WTC11 (cell line): Measurements from ENCODE around the gene USP20. TPM values are rescaled to one million over a fixed set of nuclear protein-coding genes. Genes with fewer than 3 reads are reported as not detected.

Experiments
- ATAC-seq: fragments of 200-7000 bp; cut with Tn5 transposase; 2 replicates; pipeline ENCODE4 v1.10.0; 2021; ENCODE audit warnings: mild to moderate bottlenecking, moderate library complexity
- CTCF ChIA-PET: fragments of 300-600 bp; sonication (Branson Sonifier 250); formaldehyde crosslinking; loops from one replicate; lab custom pipeline; 2021; ENCODE audit warnings: antibody characterized with exemption; lab: Charles Lee
- POLR2A ChIA-PET: fragments of 350-600 bp; sonication (Branson Sonifier 250); formaldehyde crosslinking; loops from one replicate; lab custom pipeline; 2021; ENCODE audit warnings: antibody characterized with exemption; lab: Charles Lee
- DNase-seq: peaks from one replicate; pipeline ENCODE4 v3.0.0; 2021; ENCODE audit warnings: low spot score
- H3K27ac Mint-ChIP-seq: 2 replicates; pipeline ENCODE4 v1.8.0; 2021; ENCODE audit warnings: mixed read lengths
- H3K27me3 Mint-ChIP-seq: 2 replicates; pipeline ENCODE4 v1.8.0; 2021; ENCODE audit warnings: low read depth, mild to moderate bottlenecking, moderate library complexity, mixed read lengths
- H3K36me3 Mint-ChIP-seq: 2 replicates; pipeline ENCODE4 v1.8.0; 2021; ENCODE audit warnings: mixed read lengths
- H3K4me1 Mint-ChIP-seq: 2 replicates; pipeline ENCODE4 v1.8.0; 2022; ENCODE audit warnings: mixed read lengths
- H3K4me3 Mint-ChIP-seq: 2 replicates; pipeline ENCODE4 v1.8.0; 2021; ENCODE audit warnings: mild to moderate bottlenecking, moderate library complexity, mixed read lengths
- H3K9me3 Mint-ChIP-seq: 2 replicates; pipeline ENCODE4 v1.8.0; 2021; ENCODE audit warnings: mixed read lengths
- CDX4 ChIP-seq: fragments of 250-450 bp; sonication (Bioruptor Pico); IDR thresholded peaks from 2 replicates; pipeline ENCODE4 v1.9.0; 2021; ENCODE audit warnings: moderate library complexity, mild to moderate bottlenecking, inconsistent platforms, borderline replicate concordance
- CREM ChIP-seq: sonication (generic); formaldehyde crosslinking; IDR thresholded peaks from 2 replicates; pipeline ENCODE4 v1.8.1; 2022; ENCODE audit warnings: mild to moderate bottlenecking, missing genetic modification reagents, moderate library complexity
- ESRRA ChIP-seq: sonication (generic); formaldehyde crosslinking; IDR thresholded peaks from 2 replicates; pipeline ENCODE4 v1.8.1; 2022; ENCODE audit warnings: mild to moderate bottlenecking, missing genetic modification reagents, borderline replicate concordance
- ETV6 ChIP-seq: sonication (generic); formaldehyde crosslinking; IDR thresholded peaks from 2 replicates; pipeline ENCODE4 v1.8.1; 2022; ENCODE audit warnings: mild to moderate bottlenecking, missing genetic modification reagents
- FOXP1 ChIP-seq: sonication (generic); formaldehyde crosslinking; IDR thresholded peaks from 2 replicates; pipeline ENCODE4 v1.8.0; 2022; ENCODE audit warnings: missing genetic modification reagents, mild to moderate bottlenecking, moderate library complexity, borderline replicate concordance
- GABPB1 ChIP-seq: sonication (generic); formaldehyde crosslinking; IDR thresholded peaks from 2 replicates; pipeline ENCODE4 v1.8.1; 2023; ENCODE audit warnings: mild to moderate bottlenecking, missing genetic modification reagents
- GTF2I ChIP-seq: fragments of 250-450 bp; sonication (Bioruptor Pico); conservative IDR thresholded peaks from 2 replicates; pipeline ENCODE4 v1.4.0; 2021; ENCODE audit warnings: mild to moderate bottlenecking
- IRF2 ChIP-seq: sonication (generic); formaldehyde crosslinking; IDR thresholded peaks from 2 replicates; pipeline ENCODE4 v1.8.0; 2022; ENCODE audit warnings: low read depth, missing genetic modification reagents, borderline replicate concordance
- JAZF1 ChIP-seq: fragments of 250-450 bp; sonication (Bioruptor Pico); IDR thresholded peaks from 2 replicates; pipeline ENCODE4 v1.9.0; 2021; ENCODE audit warnings: moderate library complexity, mild to moderate bottlenecking, inconsistent platforms
- KAT7 ChIP-seq: sonication (generic); formaldehyde crosslinking; IDR thresholded peaks from 2 replicates; pipeline ENCODE4 v1.8.1; 2023; ENCODE audit warnings: missing genetic modification reagents, mild to moderate bottlenecking, borderline replicate concordance
- PRRX2 ChIP-seq: fragments of 250-450 bp; sonication (Bioruptor Pico); IDR thresholded peaks from 2 replicates; pipeline ENCODE4 v1.8.0; 2021; ENCODE audit warnings: mild to moderate bottlenecking
- SMAD3 ChIP-seq: sonication (generic); formaldehyde crosslinking; IDR thresholded peaks from 2 replicates; pipeline ENCODE4 v1.8.0; 2022; ENCODE audit warnings: missing genetic modification reagents, mild to moderate bottlenecking, borderline replicate concordance
- SMAD4 ChIP-seq: sonication (generic); formaldehyde crosslinking; IDR thresholded peaks from 2 replicates; pipeline ENCODE4 v1.8.0; 2022; ENCODE audit warnings: mild to moderate bottlenecking, missing genetic modification reagents
- SP1 ChIP-seq: sonication (generic); formaldehyde crosslinking; conservative IDR thresholded peaks from 2 replicates; pipeline ENCODE4 v1.8.1; 2022; ENCODE audit warnings: missing genetic modification reagents
- ZNF138 ChIP-seq: sonication (generic); formaldehyde crosslinking; conservative IDR thresholded peaks from 2 replicates; pipeline ENCODE4 v1.8.1; 2022; ENCODE audit warnings: mild to moderate bottlenecking, moderate library complexity, missing genetic modification reagents
- ZNF263 ChIP-seq: sonication (generic); formaldehyde crosslinking; IDR thresholded peaks from 2 replicates; pipeline ENCODE4 v1.8.1; 2022; ENCODE audit warnings: low read depth, mild to moderate bottlenecking, moderate library complexity, missing genetic modification reagents
- ZNF317 ChIP-seq: sonication (generic); formaldehyde crosslinking; IDR thresholded peaks from 2 replicates; pipeline ENCODE4 v1.8.1; 2023; ENCODE audit warnings: low read depth, mild to moderate bottlenecking, moderate library complexity, missing genetic modification reagents, borderline replicate concordance
- ZSCAN18 ChIP-seq: fragments of 250-450 bp; sonication (Bioruptor Pico); IDR thresholded peaks from 2 replicates; pipeline ENCODE4 v2.1.2; 2022; ENCODE audit warnings: mild to moderate bottlenecking, moderate library complexity
- total RNA-seq: library from RNA; stranded (reverse); gene quantifications from 3 replicates; pipeline ENCODE4 v1.2.3, GENCODE V29; 2021
- TF ChIP-seq, protein P1 (sequence below): fragments of 200-600 bp; IDR thresholded peaks from 2 replicates; pipeline ENCODE4 v1.8.0; 2022; ENCODE audit warnings: antibody characterized with exemption
- TF ChIP-seq, protein P2 (sequence below): sonication (generic); formaldehyde crosslinking; IDR thresholded peaks from 2 replicates; pipeline ENCODE4 v1.8.1; 2022; ENCODE audit warnings: mild to moderate bottlenecking, moderate library complexity, missing genetic modification reagents
- TF ChIP-seq, protein P3 (sequence below): sonication (generic); formaldehyde crosslinking; IDR thresholded peaks from 2 replicates; pipeline ENCODE4 v1.8.1; 2023; ENCODE audit warnings: mild to moderate bottlenecking, missing genetic modification reagents, moderate library complexity
- TF ChIP-seq, protein P4 (sequence below): sonication (generic); formaldehyde crosslinking; IDR thresholded peaks from 2 replicates; pipeline ENCODE4 v1.8.0; 2022; ENCODE audit warnings: mild to moderate bottlenecking, missing genetic modification reagents
- TF ChIP-seq, protein P5 (sequence below): sonication (generic); formaldehyde crosslinking; IDR thresholded peaks from 2 replicates; pipeline ENCODE4 v1.8.0; 2022; ENCODE audit warnings: mild to moderate bottlenecking, missing genetic modification reagents

The USP20 gene
- total RNA-seq, 1 experiment from 2014 or later: 29.3 TPM

GRCh38 chr9:129916707-129917106, 81.4 kb downstream of the USP20 start:
- ATAC-seq (no peak), DNase-seq (no peak)
- H3K36me3 Mint-ChIP-seq: no peaks in the 10 kb centered on the region
- CTCF ChIA-PET: interaction anchor here (0.5 kb wide), 1 partner anchor 750 kb away, joined by 3 read pairs; no protein-coding TSS in a partner anchor
- no peaks in the 10 kb centered on the region for H3K4me1 Mint-ChIP-seq
- H3K27ac Mint-ChIP-seq: no peak overlapping the region
- no peaks in the 10 kb centered on the region for H3K27me3 Mint-ChIP-seq
- TF ChIP-seq ZNF263 (CRISPR knock-in tag): no peak
- H3K4me3 Mint-ChIP-seq: no peak overlapping the region
- POLR2A ChIA-PET: interaction anchor here (0.7 to 1.0 kb wide), 3 partner anchors 12 to 289 kb away, joined by 3 to 5 read pairs (median 3); no protein-coding TSS in a partner anchor
- H3K9me3 Mint-ChIP-seq: no peaks in the 10 kb centered on the region

DNA sequence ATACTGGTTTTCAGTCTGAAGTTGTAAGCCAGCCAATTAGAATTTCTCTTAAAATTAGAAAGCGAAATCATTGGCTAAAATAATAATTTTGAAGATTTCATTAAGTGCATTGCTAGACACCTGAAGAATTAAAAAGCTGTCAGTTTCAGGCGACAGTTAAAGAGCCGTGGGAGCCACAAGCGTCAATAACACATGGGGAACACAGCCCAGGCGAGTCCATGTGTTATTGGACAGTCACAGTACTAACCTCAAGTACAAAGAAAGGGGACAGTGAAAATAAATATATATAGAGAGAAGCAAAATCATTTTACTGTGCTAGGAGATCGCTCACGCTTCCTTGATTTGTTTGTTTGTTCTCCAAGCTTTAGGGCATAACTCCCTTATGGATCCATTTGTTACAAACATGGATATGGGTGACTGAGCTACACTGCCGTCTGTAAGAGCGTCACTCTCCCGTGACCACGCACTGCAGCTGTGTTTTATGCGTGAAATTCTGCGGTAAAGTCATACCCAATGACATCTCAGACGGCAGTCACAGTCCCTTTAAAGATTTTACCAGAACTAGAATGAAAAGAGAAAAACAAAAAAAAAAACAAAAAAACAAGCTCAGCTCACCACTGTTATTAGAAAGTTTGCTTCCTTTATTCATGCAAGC, 83.2 kb downstream of the USP20 start:
- TF ChIP-seq SMAD3 (CRISPR knock-in tag): no peak
- no peak for TF ChIP-seq ZNF138 (CRISPR knock-in tag)
- no peak for TF ChIP-seq CDX4 (CRISPR knock-in tag)
- TF ChIP-seq GTF2I: no peak
- no peak for TF ChIP-seq KAT7 (CRISPR knock-in tag)
- TF ChIP-seq, protein P1, sequence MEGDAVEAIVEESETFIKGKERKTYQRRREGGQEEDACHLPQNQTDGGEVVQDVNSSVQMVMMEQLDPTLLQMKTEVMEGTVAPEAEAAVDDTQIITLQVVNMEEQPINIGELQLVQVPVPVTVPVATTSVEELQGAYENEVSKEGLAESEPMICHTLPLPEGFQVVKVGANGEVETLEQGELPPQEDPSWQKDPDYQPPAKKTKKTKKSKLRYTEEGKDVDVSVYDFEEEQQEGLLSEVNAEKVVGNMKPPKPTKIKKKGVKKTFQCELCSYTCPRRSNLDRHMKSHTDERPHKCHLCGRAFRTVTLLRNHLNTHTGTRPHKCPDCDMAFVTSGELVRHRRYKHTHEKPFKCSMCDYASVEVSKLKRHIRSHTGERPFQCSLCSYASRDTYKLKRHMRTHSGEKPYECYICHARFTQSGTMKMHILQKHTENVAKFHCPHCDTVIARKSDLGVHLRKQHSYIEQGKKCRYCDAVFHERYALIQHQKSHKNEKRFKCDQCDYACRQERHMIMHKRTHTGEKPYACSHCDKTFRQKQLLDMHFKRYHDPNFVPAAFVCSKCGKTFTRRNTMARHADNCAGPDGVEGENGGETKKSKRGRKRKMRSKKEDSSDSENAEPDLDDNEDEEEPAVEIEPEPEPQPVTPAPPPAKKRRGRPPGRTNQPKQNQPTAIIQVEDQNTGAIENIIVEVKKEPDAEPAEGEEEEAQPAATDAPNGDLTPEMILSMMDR: no peak
- no peak for TF ChIP-seq ZSCAN18 (CRISPR knock-in tag)
- no peak for TF ChIP-seq ETV6 (CRISPR knock-in tag)
- TF ChIP-seq, protein P2, sequence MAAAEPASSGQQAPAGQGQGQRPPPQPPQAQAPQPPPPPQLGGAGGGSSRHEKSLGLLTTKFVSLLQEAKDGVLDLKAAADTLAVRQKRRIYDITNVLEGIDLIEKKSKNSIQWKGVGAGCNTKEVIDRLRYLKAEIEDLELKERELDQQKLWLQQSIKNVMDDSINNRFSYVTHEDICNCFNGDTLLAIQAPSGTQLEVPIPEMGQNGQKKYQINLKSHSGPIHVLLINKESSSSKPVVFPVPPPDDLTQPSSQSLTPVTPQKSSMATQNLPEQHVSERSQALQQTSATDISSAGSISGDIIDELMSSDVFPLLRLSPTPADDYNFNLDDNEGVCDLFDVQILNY (CRISPR knock-in tag): no peak
- TF ChIP-seq JAZF1 (CRISPR knock-in tag): no peak
- TF ChIP-seq CREM (CRISPR knock-in tag): no peak
- TF ChIP-seq FOXP1 (CRISPR knock-in tag): no peak
- Mint-ChIP-seq H3K27me3 (no peaks in the 10 kb centered on the region), H3K4me3 (no peak overlapping the region), H3K4me1 (no peaks in the 10 kb centered on the region), H3K27ac (no peak overlapping the region), H3K36me3 (no peaks in the 10 kb centered on the region), H3K9me3 (no peaks in the 10 kb centered on the region)
- CTCF ChIA-PET: no interaction called here
- ATAC-seq (no peak), DNase-seq (no peak)
- POLR2A ChIA-PET: interaction anchor here (0.7 kb wide), 1 partner anchor 1772 kb away, joined by 4 read pairs; no protein-coding TSS in a partner anchor

DNA sequence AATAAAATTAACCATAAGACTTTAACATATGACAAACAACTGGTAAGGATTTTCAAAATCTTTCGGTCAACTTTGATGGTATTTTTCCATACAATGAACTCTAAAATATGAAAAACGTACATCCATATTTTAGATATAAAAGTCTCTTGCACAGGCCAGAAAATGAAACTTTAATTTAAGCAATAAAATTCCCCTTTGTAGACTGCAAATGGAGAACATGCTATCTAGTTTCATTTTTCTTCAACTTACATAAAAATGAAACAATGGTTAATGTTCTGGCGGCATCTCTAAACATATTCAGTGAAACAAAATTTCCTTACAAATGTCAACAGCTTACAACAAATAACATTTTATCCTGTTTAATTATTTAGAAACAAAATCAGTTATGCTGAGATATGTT, 84.0 kb downstream of the USP20 start:
- H3K36me3 Mint-ChIP-seq: no peaks in the 10 kb centered on the region
- ChIA-PET POLR2A (no interaction called here), CTCF (no interaction called here)
- H3K27ac Mint-ChIP-seq: no peak overlapping the region
- no peaks in the 10 kb centered on the region for H3K4me1 Mint-ChIP-seq
- H3K9me3 Mint-ChIP-seq: no peaks in the 10 kb centered on the region
- no peak for DNase-seq
- H3K27me3 Mint-ChIP-seq: no peaks in the 10 kb centered on the region
- no peak for ATAC-seq
- no peak overlapping the region for H3K4me3 Mint-ChIP-seq
- TF ChIP-seq ESRRA (CRISPR knock-in tag) (no peak), IRF2 (CRISPR knock-in tag) (no peak), GABPB1 (CRISPR knock-in tag) (no peak), SMAD4 (CRISPR knock-in tag) (no peak), ZNF317 (CRISPR knock-in tag) (no peak), PRRX2 (CRISPR knock-in tag) (no peak), CREM (CRISPR knock-in tag) (no peak), SP1 (CRISPR knock-in tag) (no peak)
- TF ChIP-seq, protein P2 (CRISPR knock-in tag): no peak
- TF ChIP-seq, protein P3, sequence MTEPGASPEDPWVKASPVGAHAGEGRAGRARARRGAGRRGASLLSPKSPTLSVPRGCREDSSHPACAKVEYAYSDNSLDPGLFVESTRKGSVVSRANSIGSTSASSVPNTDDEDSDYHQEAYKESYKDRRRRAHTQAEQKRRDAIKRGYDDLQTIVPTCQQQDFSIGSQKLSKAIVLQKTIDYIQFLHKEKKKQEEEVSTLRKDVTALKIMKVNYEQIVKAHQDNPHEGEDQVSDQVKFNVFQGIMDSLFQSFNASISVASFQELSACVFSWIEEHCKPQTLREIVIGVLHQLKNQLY (CRISPR knock-in tag): no peak
- TF ChIP-seq, protein P4, sequence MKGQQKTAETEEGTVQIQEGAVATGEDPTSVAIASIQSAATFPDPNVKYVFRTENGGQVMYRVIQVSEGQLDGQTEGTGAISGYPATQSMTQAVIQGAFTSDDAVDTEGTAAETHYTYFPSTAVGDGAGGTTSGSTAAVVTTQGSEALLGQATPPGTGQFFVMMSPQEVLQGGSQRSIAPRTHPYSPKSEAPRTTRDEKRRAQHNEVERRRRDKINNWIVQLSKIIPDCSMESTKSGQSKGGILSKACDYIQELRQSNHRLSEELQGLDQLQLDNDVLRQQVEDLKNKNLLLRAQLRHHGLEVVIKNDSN (CRISPR knock-in tag): no peak
- TF ChIP-seq, protein P5, sequence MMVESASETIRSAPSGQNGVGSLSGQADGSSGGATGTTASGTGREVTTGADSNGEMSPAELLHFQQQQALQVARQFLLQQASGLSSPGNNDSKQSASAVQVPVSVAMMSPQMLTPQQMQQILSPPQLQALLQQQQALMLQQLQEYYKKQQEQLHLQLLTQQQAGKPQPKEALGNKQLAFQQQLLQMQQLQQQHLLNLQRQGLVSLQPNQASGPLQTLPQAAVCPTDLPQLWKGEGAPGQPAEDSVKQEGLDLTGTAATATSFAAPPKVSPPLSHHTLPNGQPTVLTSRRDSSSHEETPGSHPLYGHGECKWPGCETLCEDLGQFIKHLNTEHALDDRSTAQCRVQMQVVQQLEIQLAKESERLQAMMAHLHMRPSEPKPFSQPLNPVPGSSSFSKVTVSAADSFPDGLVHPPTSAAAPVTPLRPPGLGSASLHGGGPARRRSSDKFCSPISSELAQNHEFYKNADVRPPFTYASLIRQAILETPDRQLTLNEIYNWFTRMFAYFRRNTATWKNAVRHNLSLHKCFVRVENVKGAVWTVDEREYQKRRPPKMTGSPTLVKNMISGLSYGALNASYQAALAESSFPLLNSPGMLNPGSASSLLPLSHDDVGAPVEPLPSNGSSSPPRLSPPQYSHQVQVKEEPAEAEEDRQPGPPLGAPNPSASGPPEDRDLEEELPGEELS: no peak
